Bronchial epithelial cell (primary cell): ENCODE results near the gene DIP2A. TPM values are rescaled to one million over a fixed set of nuclear protein-coding genes. Genes with fewer than 3 reads are reported as not detected.

ENCODE experiments used
- DNase-seq: peaks from one replicate; pipeline ENCODE4 v3.0.0-alpha.2; 2010; ENCODE audit warnings: low read depth
- FAIRE-seq: peaks from 2 replicates; lab custom pipeline; 2011; peaks lifted over from hg19 to GRCh38; lab: Jason Lieb, UNC
- H3K27me3 ChIP-seq: 2 replicates; pipeline ENCODE4 v1.5.1; 2011; ENCODE audit warnings: low read length; ENCODE audit not compliant: control insufficient read depth, insufficient read depth
- H3K36me3 ChIP-seq: 2 replicates; pipeline ENCODE4 v1.5.1; 2011; ENCODE audit warnings: low read length; ENCODE audit not compliant: control insufficient read depth, insufficient read depth
- H3K4me3 ChIP-seq: 2 replicates; pipeline ENCODE4 v1.5.1; 2011; ENCODE audit warnings: mild to moderate bottlenecking, low read depth, low read length, control low read depth
- total RNA-seq: library from RNA; depleted of rRNA; stranded (reverse); fragments of >200 nt; gene quantifications from 2 replicates; pipeline ENCODE4 v1.2.1, GENCODE V29; 2014
- TF ChIP-seq, protein P1 (sequence below): IDR thresholded peaks from 2 replicates; pipeline ENCODE4 v1.5.1; 2011; ENCODE audit warnings: mild to moderate bottlenecking, moderate library complexity, low read length, control low read depth, inconsistent platforms; ENCODE audit not compliant: insufficient read depth, severe bottlenecking

Gene DIP2A
- total RNA-seq, 1 donor from 2014 or later, result 28.2 TPM

DNA sequence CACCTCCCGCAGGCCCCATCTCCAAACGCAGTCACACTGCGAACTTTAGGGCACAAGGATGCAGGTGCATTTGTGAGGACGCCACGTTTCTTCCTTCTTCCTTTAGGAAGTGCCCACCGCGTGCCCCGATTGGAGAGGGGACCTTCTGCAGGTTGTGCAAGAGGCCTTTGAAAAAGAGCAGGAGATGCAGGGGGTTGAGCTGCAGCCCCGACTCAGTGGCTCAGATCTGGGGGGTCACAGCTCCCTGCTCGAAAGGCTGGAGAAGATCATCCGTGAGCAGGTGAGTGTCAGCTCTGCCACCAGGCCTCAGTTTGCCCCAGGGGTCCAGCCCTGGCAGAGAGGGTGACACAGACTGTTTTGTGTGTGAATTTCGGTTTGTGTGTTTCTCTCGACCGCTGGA, 31.2 kb upstream of the DIP2A start:
- no peak for FAIRE-seq
- TF ChIP-seq, protein P1, sequence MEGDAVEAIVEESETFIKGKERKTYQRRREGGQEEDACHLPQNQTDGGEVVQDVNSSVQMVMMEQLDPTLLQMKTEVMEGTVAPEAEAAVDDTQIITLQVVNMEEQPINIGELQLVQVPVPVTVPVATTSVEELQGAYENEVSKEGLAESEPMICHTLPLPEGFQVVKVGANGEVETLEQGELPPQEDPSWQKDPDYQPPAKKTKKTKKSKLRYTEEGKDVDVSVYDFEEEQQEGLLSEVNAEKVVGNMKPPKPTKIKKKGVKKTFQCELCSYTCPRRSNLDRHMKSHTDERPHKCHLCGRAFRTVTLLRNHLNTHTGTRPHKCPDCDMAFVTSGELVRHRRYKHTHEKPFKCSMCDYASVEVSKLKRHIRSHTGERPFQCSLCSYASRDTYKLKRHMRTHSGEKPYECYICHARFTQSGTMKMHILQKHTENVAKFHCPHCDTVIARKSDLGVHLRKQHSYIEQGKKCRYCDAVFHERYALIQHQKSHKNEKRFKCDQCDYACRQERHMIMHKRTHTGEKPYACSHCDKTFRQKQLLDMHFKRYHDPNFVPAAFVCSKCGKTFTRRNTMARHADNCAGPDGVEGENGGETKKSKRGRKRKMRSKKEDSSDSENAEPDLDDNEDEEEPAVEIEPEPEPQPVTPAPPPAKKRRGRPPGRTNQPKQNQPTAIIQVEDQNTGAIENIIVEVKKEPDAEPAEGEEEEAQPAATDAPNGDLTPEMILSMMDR, result no peak
- no peak overlapping the region for H3K4me3 ChIP-seq
- peaks cover 24% of the 10 kb centered on the region for H3K36me3 ChIP-seq
- no peak for DNase-seq
- H3K27me3 ChIP-seq, result no peaks in the 10 kb centered on the region

DNA sequence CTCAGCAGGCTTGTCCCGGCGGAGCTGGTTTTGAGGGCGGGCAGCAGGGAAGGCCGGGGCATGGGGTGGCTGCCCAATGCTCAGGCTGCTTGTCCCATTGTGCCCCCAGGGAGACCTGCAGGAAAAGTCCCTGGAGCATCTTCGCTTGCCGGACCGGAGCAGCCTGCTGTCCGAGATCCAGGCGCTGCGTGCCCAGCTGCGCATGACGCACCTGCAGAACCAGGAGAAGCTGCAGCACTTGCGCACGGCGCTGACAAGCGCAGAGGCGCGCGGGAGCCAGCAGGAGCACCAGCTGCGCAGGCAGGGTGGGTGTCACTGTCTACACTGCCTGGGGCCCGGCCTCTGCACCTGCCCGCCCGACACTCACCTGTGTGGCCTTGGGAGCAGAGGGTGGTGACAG, 30.4 kb upstream of the DIP2A start:
- H3K4me3 ChIP-seq, result no peak overlapping the region
- TF ChIP-seq, protein P1, result no peak
- DNase-seq (no peak), FAIRE-seq (no peak)
- peaks cover 22% of the 10 kb centered on the region for H3K36me3 ChIP-seq
- no peaks in the 10 kb centered on the region for H3K27me3 ChIP-seq

DNA sequence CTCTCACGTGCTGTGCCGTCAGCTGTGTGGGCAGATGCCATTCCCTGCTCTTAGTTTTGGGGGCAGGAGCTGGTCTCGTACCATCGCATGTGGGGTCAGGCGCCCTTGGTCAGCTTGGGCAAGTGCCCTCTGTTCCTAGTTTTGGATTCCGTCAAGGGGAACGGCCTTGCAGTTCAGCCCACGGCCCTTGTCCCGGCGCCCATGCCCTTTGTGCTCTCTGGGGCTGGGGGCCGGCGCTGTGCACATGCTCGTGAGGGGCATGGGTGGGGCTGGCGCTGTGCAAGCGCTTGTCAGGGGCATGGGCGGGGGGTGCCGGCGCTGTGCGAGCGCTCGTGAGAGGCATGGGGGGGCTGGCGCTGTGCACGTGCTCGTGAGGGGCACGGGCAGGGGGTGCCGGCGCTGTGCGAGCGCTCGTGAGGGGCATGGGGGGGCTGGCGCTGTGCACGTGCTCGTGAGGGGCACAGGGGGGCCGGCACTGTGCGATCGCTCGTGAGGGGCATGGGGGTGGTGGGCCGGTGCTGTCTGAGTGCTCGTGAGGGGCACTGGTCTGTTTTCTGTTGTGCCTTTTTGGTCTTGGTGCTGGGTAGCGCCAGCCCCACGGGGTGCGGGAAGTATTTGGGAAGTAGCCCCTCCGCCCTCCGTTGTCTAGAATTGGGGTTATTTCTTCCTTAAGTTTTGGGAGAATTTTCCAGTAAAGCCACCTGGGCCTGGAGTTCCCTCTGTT, 29.5 kb upstream of the DIP2A start:
- no peak overlapping the region for H3K4me3 ChIP-seq
- TF ChIP-seq, protein P1, result no peak
- no peaks in the 10 kb centered on the region for H3K27me3 ChIP-seq
- H3K36me3 ChIP-seq, result peaks cover 22% of the 10 kb centered on the region
- no peak for DNase-seq
- no peak for FAIRE-seq

DNA sequence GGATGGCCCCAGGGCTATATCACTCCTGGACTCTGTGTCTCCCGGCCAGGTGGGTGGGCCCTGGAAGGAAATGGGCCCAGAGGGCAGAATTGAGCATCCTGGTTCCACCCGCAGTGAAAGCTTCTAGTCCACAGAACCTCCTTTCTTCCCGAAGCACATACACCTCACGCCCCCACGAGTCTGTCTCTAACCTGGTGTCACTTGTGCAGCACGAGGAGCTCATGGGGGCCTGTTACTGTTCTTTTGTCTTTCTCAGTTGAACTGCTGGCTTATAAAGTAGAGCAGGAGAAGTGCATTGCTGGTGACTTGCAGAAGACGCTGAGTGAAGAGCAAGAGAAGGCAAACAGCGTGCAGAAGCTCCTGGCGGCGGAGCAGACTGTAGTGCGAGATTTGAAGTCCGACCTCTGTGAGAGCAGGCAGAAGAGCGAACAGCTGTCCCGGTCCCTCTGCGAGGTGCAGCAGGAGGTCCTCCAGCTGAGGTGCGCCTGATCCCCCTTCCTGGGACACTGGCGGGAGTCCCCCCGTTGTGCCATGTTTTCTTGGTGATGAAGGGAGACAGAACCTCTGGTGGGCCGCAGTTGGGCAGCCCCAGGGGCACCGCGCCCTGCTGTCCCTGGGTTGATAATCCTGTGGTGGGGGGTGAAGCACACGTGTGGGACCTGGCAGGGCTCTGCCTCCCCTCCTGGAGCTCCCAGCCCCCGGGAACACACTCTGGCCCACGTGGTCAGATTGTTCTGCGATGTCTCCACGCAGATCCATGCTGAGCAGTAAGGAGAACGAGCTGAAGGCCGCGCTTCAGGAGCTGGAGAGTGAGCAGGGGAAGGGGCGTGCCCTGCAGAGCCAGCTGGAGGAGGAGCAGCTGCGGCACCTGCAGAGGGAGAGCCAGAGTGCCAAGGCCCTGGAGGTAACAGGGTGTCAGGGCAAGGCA, 28.7 kb upstream of the DIP2A start:
- TF ChIP-seq, protein P1, result no peak
- FAIRE-seq (no peak), DNase-seq (no peak)
- H3K4me3 ChIP-seq, result no peak overlapping the region
- peaks cover 22% of the 10 kb centered on the region for H3K36me3 ChIP-seq
- no peaks in the 10 kb centered on the region for H3K27me3 ChIP-seq

DNA sequence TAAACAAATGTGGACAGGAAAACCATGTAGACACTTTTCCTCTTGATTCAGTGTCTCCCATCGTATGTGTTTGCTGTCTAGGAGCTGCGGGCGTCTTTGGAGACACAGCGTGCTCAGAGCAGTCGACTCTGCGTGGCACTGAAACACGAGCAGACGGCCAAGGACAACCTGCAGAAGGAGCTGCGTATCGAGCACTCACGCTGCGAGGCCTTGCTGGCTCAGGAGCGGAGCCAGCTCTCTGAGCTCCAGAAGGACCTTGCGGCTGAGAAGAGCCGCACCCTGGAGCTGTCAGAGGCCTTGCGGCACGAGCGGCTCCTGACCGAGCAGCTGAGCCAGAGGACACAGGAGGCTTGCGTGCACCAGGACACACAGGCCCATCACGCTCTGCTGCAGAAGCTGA, 27.2 kb upstream of the DIP2A start:
- no peak for FAIRE-seq
- Histone ChIP-seq H3K4me3 (no peak overlapping the region), H3K27me3 (no peaks in the 10 kb centered on the region), H3K36me3 (peaks cover 24% of the 10 kb centered on the region)
- DNase-seq, result no peak
- TF ChIP-seq, protein P1, result no peak
